ENCODE measurements around the gene MPRIP.

The MPRIP gene

DNA sequence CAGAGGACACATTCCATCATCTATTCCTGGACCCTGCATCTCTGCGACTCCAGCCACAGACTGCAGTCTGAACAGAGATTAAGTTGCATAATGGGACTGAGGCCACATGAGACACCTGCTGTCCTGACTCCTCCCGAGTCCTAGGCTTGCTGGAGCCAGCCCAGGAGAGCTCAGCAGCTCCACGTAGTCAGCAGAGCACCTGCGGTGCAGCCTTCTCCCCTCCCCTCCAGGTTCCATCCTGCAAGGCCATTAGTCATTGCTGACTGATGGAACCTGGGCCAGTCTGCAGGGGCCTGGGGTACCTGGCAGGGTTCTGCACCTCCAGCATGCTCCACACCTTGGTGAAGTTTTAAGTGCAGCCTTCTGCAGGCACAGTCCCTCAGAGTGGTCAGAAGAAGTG lies 87.2 kb downstream of the MPRIP start:
- Histone ChIP-seq H3K9me3 (ENCODE audit: control insufficient read depth, low read length) (no peaks in the 10 kb centered on the region), H3K9ac (no peak overlapping the region), H3K4me1 (no peaks in the 10 kb centered on the region)

DNA sequence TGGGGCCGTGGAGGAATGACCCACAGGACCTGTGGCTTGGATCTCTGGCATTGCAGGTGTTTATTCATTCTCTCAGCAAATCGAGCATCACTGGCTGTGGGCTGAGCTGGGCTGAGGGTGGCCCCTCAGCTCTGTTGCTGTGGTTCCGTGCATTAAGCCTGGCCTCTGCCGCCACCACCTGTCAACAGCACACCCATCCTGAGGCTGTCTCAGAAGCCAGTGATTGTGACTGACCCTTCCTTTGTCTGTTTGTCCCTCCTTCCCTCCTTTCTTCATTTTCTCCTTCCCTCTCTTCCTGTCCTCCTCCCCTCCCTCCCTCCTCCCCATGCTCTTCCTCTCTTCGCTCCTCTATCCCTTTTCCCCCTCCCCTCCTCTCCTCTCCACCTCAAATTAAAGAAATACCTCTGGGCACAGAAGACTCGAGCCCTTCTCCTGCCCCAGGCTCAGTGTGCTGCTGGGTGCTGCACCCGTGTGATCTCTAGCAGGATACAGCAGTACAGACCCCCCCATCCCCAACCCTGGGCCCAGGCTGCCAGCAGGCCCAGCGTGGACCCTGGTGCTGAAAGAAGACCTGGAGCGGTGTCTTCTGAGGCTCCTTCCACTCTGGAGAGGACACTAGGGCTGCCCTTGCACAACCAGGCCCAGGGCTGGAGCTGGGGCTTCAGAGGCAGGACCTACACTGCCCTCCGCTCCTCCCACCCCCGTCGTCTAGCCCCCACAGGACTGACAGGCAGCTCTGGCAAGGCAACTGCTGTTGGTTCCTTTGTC lies 88.0 kb downstream of the MPRIP start:
- no peak overlapping the region for H2AFZ ChIP-seq
- H3K9me3 ChIP-seq (ENCODE audit: control insufficient read depth, low read length), result no peaks in the 10 kb centered on the region
- no peak overlapping the region for H3K4me2 ChIP-seq (ENCODE audit: low read length)
- TF ChIP-seq, protein P1, sequence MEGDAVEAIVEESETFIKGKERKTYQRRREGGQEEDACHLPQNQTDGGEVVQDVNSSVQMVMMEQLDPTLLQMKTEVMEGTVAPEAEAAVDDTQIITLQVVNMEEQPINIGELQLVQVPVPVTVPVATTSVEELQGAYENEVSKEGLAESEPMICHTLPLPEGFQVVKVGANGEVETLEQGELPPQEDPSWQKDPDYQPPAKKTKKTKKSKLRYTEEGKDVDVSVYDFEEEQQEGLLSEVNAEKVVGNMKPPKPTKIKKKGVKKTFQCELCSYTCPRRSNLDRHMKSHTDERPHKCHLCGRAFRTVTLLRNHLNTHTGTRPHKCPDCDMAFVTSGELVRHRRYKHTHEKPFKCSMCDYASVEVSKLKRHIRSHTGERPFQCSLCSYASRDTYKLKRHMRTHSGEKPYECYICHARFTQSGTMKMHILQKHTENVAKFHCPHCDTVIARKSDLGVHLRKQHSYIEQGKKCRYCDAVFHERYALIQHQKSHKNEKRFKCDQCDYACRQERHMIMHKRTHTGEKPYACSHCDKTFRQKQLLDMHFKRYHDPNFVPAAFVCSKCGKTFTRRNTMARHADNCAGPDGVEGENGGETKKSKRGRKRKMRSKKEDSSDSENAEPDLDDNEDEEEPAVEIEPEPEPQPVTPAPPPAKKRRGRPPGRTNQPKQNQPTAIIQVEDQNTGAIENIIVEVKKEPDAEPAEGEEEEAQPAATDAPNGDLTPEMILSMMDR (IDR thresholded peaks at IDR 0.05), result no peak
- no peaks in the 10 kb centered on the region for H3K36me3 ChIP-seq (ENCODE audit: control insufficient read depth, insufficient read depth, low read length)
- no peak overlapping the region for H3K9ac ChIP-seq
- H3K27me3 ChIP-seq (ENCODE audit: control insufficient read depth, insufficient read depth, low read length), result no peaks in the 10 kb centered on the region
- peaks cover 54% of the 10 kb centered on the region for H3K79me2 ChIP-seq
- H3K4me3 ChIP-seq (ENCODE audit: low read depth, low read length), result no peak overlapping the region
- H3K27ac ChIP-seq, result no peak overlapping the region
- no peaks in the 10 kb centered on the region for H3K4me1 ChIP-seq

More for the DNA sequence above, 87.2 kb downstream of the MPRIP start:
- TF ChIP-seq, protein P1 (IDR thresholded peaks at IDR 0.05), result no peak
- Histone ChIP-seq H3K27ac (no peak overlapping the region), H3K4me3 (ENCODE audit: low read depth, low read length) (no peak overlapping the region), H3K4me2 (ENCODE audit: low read length) (no peak overlapping the region), H3K27me3 (ENCODE audit: control insufficient read depth, insufficient read depth, low read length) (no peaks in the 10 kb centered on the region), H2AFZ (no peak overlapping the region), H3K79me2 (peaks cover 58% of the 10 kb centered on the region), H3K36me3 (ENCODE audit: control insufficient read depth, insufficient read depth, low read length) (no peaks in the 10 kb centered on the region)

DNA sequence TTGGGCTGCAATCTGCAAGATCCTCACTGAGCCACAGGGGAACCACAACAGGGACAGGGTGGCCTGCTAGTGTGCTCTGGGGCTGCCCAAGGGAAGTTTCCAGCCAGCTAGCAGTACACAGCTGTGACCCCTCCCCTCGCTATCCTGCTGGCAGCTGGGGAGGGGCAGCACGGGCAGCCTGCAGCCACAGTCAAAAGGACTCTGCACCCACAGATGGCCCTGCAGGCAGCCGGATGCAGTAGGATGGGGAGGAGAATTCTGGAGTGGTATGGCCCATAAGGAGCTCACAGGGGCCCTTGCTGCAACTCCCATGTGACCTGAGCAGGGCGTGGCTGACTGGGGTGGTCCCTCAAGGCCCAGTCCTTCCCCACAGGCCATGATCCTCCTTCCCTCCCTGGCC lies 89.6 kb downstream of the MPRIP start:
- TF ChIP-seq, protein P1 (IDR thresholded peaks at IDR 0.05), result no peak

DNA sequence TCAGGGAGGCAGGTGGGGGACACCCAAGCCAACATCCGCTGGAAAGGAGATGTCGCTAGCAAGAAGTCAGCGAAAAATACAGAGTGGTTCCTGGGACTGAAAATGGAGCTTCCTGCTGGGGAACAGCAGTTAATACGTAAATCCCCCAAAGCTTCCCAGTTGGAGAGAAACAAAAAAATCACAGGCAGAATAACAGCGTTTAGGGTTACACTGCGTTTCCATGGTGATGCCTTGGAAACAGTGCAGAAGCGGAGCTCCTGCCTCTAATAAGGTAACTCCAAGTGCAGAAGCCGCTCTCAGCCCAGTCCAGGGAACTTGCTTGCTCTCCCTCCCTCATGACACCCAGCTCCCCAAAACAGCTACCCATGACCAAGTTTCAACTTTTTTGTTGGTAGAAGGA lies 90.5 kb downstream of the MPRIP start:
- TF ChIP-seq, protein P1 (IDR thresholded peaks at IDR 0.05), result no peak
- Histone ChIP-seq H3K4me2 (ENCODE audit: low read length) (no peak overlapping the region), H3K79me2 (peaks cover 33% of the 10 kb centered on the region), H3K27me3 (ENCODE audit: control insufficient read depth, insufficient read depth, low read length) (no peaks in the 10 kb centered on the region), H3K9ac (no peak overlapping the region), H3K27ac (no peak overlapping the region), H3K9me3 (ENCODE audit: control insufficient read depth, low read length) (no peaks in the 10 kb centered on the region), H3K4me3 (ENCODE audit: low read depth, low read length) (no peak overlapping the region), H3K36me3 (ENCODE audit: control insufficient read depth, insufficient read depth, low read length) (no peaks in the 10 kb centered on the region), H3K4me1 (no peaks in the 10 kb centered on the region), H2AFZ (no peak overlapping the region)

More for the DNA sequence above, 89.6 kb downstream of the MPRIP start:
- H3K4me1 ChIP-seq, result no peaks in the 10 kb centered on the region
- H3K9me3 ChIP-seq (ENCODE audit: control insufficient read depth, low read length), result no peaks in the 10 kb centered on the region
- no peak overlapping the region for H3K27ac ChIP-seq
- H2AFZ ChIP-seq, result no peak overlapping the region
- H3K79me2 ChIP-seq, result peaks cover 41% of the 10 kb centered on the region
- H3K9ac ChIP-seq, result no peak overlapping the region
- no peaks in the 10 kb centered on the region for H3K36me3 ChIP-seq (ENCODE audit: control insufficient read depth, insufficient read depth, low read length)
- H3K4me3 ChIP-seq (ENCODE audit: low read depth, low read length), result no peak overlapping the region
- H3K27me3 ChIP-seq (ENCODE audit: control insufficient read depth, insufficient read depth, low read length), result no peaks in the 10 kb centered on the region
- no peak overlapping the region for H3K4me2 ChIP-seq (ENCODE audit: low read length)
